Esophagus squamous epithelium (tissue), 5 donors: Measurements from ENCODE around the gene CTU1. TPM values are rescaled to one million over a fixed set of nuclear protein-coding genes. Genes with fewer than 3 reads are reported as not detected.

ENCODE experiments used
- DNase-seq: peaks from one replicate; lab custom pipeline; 2025; lab: John Stamatoyannopoulos, UW
- H3K27ac ChIP-seq, 4 donors: fragments of 200-600 bp; sonication (generic); one replicate each; pipeline ENCODE4 v1.5.1; 2016 to 2019; ENCODE audit warnings: mild to moderate bottlenecking in 1 of 4
- H3K27me3 ChIP-seq, 4 donors: fragments of 200-600 bp; sonication (generic); 1 replicate in 3 of 4; 2 replicates in 1 of 4; pipeline versions ENCODE4 v1.5.1 to v1.6.0; 2017 to 2021; ENCODE audit warnings: antibody characterized with exemption in 1 of 4
- H3K36me3 ChIP-seq, 3 donors: fragments of 200-600 bp; sonication (generic); one replicate each; pipeline ENCODE4 v1.5.1; 2016 to 2019
- H3K4me1 ChIP-seq, 3 donors: fragments of 200-600 bp; sonication (generic); one replicate each; pipeline ENCODE4 v1.5.1; 2017 to 2019
- H3K4me3 ChIP-seq, 4 donors: fragments of 200-600 bp; sonication (generic); 1 replicate in 3 of 4; 2 replicates in 1 of 4; pipeline ENCODE4 v1.5.1; 2016 to 2019; ENCODE audit warnings: mild to moderate bottlenecking in 2 of 4, moderate library complexity in 1 of 4
- H3K9me3 ChIP-seq, 3 donors: fragments of 200-600 bp; sonication (generic); one replicate each; pipeline ENCODE4 v1.5.1; 2016 to 2019
- CTCF ChIP-seq, 6 experiments: fragments of 450-650 bp in 4 of 6; fragments of 200-600 bp in 2 of 6; sonication (generic) in 2 of 6; IDR thresholded peaks; one replicate each; pipeline ENCODE4 v1.5.1; 2016 to 2019; ENCODE audit warnings: antibody characterized with exemption in 6 of 6, mild to moderate bottlenecking in 4 of 6, moderate library complexity in 4 of 6
- POLR2A ChIP-seq, 4 donors: fragments of 450-650 bp; IDR thresholded peaks; one replicate each; pipeline ENCODE4 v1.6.1; 2017; ENCODE audit warnings: antibody characterized with exemption in 4 of 4, mild to moderate bottlenecking in 4 of 4, moderate library complexity in 3 of 4
- WGBS, 2 donors: methylation state at CpG; one replicate each; pipeline ENCODE4 v1.1.5; 2018; 5-methylcytosine and 5-hydroxymethylcytosine counted together
- intact Hi-C: fragments of 100-400 bp; cut with DNase I; formaldehyde crosslinking; loops from one replicate; pipeline ENCODE4 v1.15.0; 2022
- total RNA-seq, 4 donors: library from RNA; depleted of rRNA; stranded (reverse); fragments of >200 nt; gene quantifications; one replicate each; pipeline ENCODE4 v1.1.0, GENCODE V29; 2016
- donor health status: DM: yes; HTN: yes; CAD: no.

CTU1 gene
- total RNA-seq, 4 donors from 2014 or later, result 10.8 to 18.6 (median 13.5) TPM

GRCh38 chr19:51119101-51119500, 10.9 kb upstream of the CTU1 start:
- peaks cover 0 to 23% (median 0%) of the 10 kb centered on the region in 4 donors for H3K27me3 ChIP-seq
- H3K4me3 ChIP-seq, result no peak overlapping the region
- no peak overlapping the region for H3K27ac ChIP-seq
- no peaks in the 10 kb centered on the region for H3K9me3 ChIP-seq
- TF ChIP-seq POLR2A (IDR thresholded peaks at IDR 0.05), result no peak
- TF ChIP-seq CTCF (IDR thresholded peaks at IDR 0.05), result no peak
- H3K4me1 ChIP-seq, result peaks cover 0 to 4% (median 0%) of the 10 kb centered on the region in 3 donors
- DNase-seq, result no peak
- H3K36me3 ChIP-seq, result no peaks in the 10 kb centered on the region
- intact Hi-C loops, result no loop called here
- 50 to 54% methylated on average over 4 of the region's 4 CpGs for WGBS, 2 donors

DNA sequence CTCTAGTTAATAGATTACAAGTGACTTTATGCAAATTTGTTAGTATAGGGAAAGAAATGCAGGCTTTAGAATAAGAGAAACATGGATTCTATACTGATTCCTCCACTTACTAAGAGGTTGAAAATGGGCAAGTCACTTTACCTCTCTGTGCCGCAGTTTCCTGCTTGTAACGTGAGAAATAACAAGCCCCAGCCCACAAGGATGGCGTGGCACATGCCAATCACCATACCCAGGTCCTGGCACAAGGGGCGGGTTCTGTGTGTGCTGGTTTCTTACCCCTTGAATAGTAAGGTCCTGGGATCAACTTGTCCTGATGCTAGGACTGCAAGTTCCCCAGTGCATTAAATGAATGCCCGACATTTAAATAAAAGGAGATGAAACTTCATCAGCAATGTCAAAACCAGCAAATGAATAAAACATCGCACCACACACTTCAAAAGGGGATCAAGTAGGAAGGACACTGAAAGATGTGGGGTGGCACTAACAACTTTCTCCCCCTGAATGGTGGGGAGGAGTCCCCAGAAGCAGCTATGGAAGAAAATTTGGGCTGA, 8.6 kb upstream of the CTU1 start:
- H3K36me3 ChIP-seq, result no peaks in the 10 kb centered on the region
- intact Hi-C loops, result no loop called here
- H3K9me3 ChIP-seq, result no peaks in the 10 kb centered on the region
- H3K4me1 ChIP-seq, result no peaks in the 10 kb centered on the region
- H3K27ac ChIP-seq, result no peak overlapping the region
- H3K27me3 ChIP-seq, result peaks cover 0 to 25% (median 0%) of the 10 kb centered on the region in 4 donors
- DNase-seq, result no peak
- H3K4me3 ChIP-seq, result no peak overlapping the region
- TF ChIP-seq POLR2A (IDR thresholded peaks at IDR 0.05), result no peak
- TF ChIP-seq CTCF (IDR thresholded peaks at IDR 0.05), result no peak
- WGBS, 2 donors, result 52 to 59% methylated on average over 5 of the region's 6 CpGs

- H3K4me3 ChIP-seq, result no peak overlapping the region
- H3K9me3 ChIP-seq, result no peaks in the 10 kb centered on the region
- H3K27ac ChIP-seq, result no peak overlapping the region
- 79 to 80% methylated on average over 4 to 6 of the region's 6 CpGs for WGBS, 2 donors
- peaks cover 3 to 20% (median 5%) of the 10 kb centered on the region in 3 donors for H3K4me1 ChIP-seq
- no peaks in the 10 kb centered on the region for H3K36me3 ChIP-seq
- TF ChIP-seq POLR2A (IDR thresholded peaks at IDR 0.05) (no peak), CTCF (IDR thresholded peaks at IDR 0.05) (no peak)
- DNase-seq, result no peak
- intact Hi-C loops, result no loop called here
- H3K27me3 ChIP-seq, result peaks cover 0 to 25% (median 0%) of the 10 kb centered on the region in 4 donors
Observed at GRCh38 chr19:51114087-51114729, 6.0 kb upstream of the CTU1 start.

GRCh38 chr19:51111606-51112005, 3.4 kb upstream of the CTU1 start:
- H3K27me3 ChIP-seq, result peaks cover 0 to 16% (median 0%) of the 10 kb centered on the region in 4 donors
- peak overlapping the region in 1 of 4 donors; percentile 85 for H3K27ac ChIP-seq
- no peaks in the 10 kb centered on the region for H3K9me3 ChIP-seq
- no peak overlapping the region for H3K4me3 ChIP-seq
- DNase-seq, result no peak
- H3K36me3 ChIP-seq, result no peaks in the 10 kb centered on the region
- WGBS, 2 donors, result 33 to 47% methylated on average over 6 of the region's 6 CpGs
- no peak for TF ChIP-seq POLR2A (IDR thresholded peaks at IDR 0.05)
- peak in 2 of 6 experiments; percentile 22 to 57 for TF ChIP-seq CTCF (IDR thresholded peaks at IDR 0.05)
- peaks cover 18 to 39% (median 22%) of the 10 kb centered on the region in 3 donors for H3K4me1 ChIP-seq
- intact Hi-C loops, result no loop called here

DNA sequence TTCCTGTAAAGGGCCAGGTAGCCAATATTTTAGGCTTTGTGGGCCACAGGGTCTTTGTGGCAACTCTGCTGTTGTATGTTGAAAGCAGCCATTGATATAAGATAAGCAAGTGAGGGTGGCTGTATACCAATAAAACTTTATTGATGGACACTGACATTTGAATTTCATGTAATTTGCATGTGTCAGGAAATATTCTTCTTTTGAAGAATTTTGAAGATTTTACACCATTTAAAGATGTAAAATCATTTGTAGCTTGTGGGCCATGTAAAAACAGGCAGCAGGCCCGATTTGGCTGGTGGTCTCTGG, 2.4 kb upstream of the CTU1 start:
- Histone ChIP-seq H3K9me3 (no peaks in the 10 kb centered on the region), H3K27ac (peak overlapping the region in 1 of 4 donors; percentile 85), H3K4me1 (peaks cover 18 to 44% (median 22%) of the 10 kb centered on the region in 3 donors), H3K4me3 (no peak overlapping the region), H3K27me3 (peaks cover 0 to 8% (median 0%) of the 10 kb centered on the region in 4 donors), H3K36me3 (no peaks in the 10 kb centered on the region)
- intact Hi-C loops, result no loop called here
- no peak for TF ChIP-seq POLR2A (IDR thresholded peaks at IDR 0.05)
- TF ChIP-seq CTCF (IDR thresholded peaks at IDR 0.05), result no peak
- no peak for DNase-seq
- 62 to 82% methylated on average over 1 of the region's 1 CpG for WGBS, 2 donors
